Progenitor cell of endocrine pancreas (in vitro differentiated cells): ENCODE results near the gene FLOT2. TPM values are rescaled to one million over a fixed set of nuclear protein-coding genes. Genes with fewer than 3 reads are reported as not detected.

Experiments
- DNase-seq: peaks from one replicate; pipeline ENCODE4 v3.0.0; 2021; ENCODE audit warnings: low spot score; ENCODE audit not compliant: unreplicated experiment
- H3K27ac Mint-ChIP-seq: 2 replicates; pipeline ENCODE4 v1.8.0; 2021; ENCODE audit warnings: mild to moderate bottlenecking, moderate library complexity, mixed read lengths
- H3K27me3 Mint-ChIP-seq: 2 replicates; pipeline ENCODE4 v1.8.0; 2021; ENCODE audit warnings: mixed read lengths
- H3K36me3 Mint-ChIP-seq: 2 replicates; pipeline ENCODE4 v1.8.0; 2022; ENCODE audit warnings: mixed read lengths; ENCODE audit not compliant: insufficient read depth
- H3K4me1 Mint-ChIP-seq: 2 replicates; pipeline ENCODE4 v1.8.0; 2021; ENCODE audit warnings: low read depth, mixed read lengths
- H3K4me3 Mint-ChIP-seq: 2 replicates; pipeline ENCODE4 v1.8.0; 2021; ENCODE audit warnings: low read depth, mild to moderate bottlenecking, moderate library complexity, mixed read lengths
- H3K9me3 Mint-ChIP-seq: 2 replicates; pipeline ENCODE4 v1.8.0; 2021; ENCODE audit warnings: low read depth, mixed read lengths
- total RNA-seq: library from RNA; stranded (reverse); gene quantifications from 2 replicates; pipeline ENCODE4 v1.2.1, GENCODE V29; 2021
- TF ChIP-seq, protein P1 (sequence below): fragments of 200-600 bp; sonication (generic); IDR thresholded peaks from one replicate; pipeline ENCODE4 v1.5.0; 2021; ENCODE audit warnings: antibody characterized with exemption, mild to moderate bottlenecking; ENCODE audit not compliant: unreplicated experiment

FLOT2 gene
- total RNA-seq, 1 donor from 2014 or later = 131 TPM

DNA sequence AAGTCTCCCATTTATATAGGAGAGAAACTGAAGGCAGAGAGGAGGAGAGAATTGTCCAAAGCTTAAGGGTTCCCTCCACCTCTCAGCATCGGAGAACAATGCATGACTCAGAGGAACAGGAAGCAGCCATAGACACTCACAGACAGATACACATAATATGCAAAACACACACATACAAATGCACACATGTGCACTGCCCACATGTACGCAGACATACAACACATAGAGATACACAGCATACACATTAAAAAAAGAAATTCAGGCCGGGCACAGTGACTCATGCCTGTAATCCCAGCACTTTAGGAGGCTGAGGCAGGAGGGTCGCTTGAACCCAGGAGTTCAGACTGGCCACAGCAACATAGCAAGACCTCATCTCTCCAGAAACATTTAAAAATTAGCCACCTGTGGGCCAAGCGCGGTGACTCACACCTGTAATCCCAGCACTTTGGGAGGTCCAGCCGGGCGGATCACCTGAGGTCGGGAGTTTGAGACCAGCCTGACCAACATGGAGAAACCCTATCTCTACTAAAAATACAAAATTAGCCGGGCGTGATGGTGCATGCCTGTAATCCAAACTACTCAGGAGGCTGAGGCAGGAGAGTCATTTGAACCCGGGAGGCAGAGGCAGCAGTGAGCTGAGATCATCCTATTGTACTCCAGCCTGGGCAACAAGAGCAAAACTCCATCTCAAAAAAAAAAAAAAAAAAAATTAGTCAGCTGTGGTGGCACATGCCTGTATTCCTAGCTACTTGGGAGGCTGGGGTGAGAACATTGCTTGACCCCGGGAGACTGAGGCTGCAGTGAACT is 31.4 kb downstream of the FLOT2 start:
- TF ChIP-seq, protein P1, sequence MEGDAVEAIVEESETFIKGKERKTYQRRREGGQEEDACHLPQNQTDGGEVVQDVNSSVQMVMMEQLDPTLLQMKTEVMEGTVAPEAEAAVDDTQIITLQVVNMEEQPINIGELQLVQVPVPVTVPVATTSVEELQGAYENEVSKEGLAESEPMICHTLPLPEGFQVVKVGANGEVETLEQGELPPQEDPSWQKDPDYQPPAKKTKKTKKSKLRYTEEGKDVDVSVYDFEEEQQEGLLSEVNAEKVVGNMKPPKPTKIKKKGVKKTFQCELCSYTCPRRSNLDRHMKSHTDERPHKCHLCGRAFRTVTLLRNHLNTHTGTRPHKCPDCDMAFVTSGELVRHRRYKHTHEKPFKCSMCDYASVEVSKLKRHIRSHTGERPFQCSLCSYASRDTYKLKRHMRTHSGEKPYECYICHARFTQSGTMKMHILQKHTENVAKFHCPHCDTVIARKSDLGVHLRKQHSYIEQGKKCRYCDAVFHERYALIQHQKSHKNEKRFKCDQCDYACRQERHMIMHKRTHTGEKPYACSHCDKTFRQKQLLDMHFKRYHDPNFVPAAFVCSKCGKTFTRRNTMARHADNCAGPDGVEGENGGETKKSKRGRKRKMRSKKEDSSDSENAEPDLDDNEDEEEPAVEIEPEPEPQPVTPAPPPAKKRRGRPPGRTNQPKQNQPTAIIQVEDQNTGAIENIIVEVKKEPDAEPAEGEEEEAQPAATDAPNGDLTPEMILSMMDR = no peak
- H3K27me3 Mint-ChIP-seq = no peaks in the 10 kb centered on the region
- peaks cover 6% of the 10 kb centered on the region for H3K4me1 Mint-ChIP-seq
- H3K27ac Mint-ChIP-seq = no peak overlapping the region
- no peaks in the 10 kb centered on the region for H3K9me3 Mint-ChIP-seq
- no peak for DNase-seq
- peaks cover 2% of the 10 kb centered on the region for H3K36me3 Mint-ChIP-seq
- no peak overlapping the region for H3K4me3 Mint-ChIP-seq

DNA sequence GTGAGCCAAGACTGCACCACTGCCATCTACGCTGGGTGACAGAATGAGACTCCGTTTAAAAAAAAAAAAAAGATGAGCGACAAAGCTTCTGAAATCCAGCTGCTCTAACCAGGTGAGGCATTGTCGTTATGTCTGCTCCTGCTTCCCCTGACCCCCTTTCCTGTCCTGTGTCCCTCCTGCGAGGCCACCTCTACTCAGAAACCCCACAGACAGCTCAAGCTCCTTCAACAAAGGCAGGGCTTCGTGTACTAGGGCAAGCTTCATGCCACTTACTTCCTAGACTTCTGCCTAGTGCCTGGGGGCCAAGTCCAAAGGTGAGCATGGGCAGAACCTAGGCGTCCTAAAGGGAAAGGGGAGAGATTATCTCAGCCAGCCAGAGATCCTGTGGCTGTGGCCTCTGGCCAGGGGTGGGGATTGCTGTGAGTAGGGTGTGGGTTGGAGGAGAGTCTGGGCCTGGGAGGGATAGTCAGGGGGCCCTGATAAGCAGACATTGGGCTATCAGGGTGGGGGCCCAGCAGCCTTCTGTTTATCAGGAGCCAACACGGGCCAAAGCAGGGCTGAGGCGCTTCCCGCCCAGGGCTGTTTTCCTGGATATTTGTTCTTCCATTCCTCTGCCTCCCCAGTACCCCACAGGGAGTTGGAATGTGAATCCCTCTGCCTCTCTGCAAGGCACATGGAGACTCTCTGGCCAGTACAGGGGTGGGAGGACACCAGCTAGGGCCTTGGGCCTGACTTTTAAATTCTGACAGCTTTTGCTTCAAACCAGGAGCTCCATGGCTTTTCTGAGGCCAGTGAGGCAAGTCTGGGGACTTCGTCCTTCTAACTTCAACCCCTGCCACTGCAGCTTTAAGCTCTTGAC is 32.3 kb downstream of the FLOT2 start:
- Mint-ChIP-seq H3K4me1 (peaks cover 6% of the 10 kb centered on the region), H3K4me3 (no peak overlapping the region), H3K27ac (peak overlapping the region; percentile 91), H3K36me3 (peaks cover 4% of the 10 kb centered on the region), H3K27me3 (no peaks in the 10 kb centered on the region), H3K9me3 (no peaks in the 10 kb centered on the region)
- DNase-seq = no peak
- TF ChIP-seq, protein P1 = no peak

DNA sequence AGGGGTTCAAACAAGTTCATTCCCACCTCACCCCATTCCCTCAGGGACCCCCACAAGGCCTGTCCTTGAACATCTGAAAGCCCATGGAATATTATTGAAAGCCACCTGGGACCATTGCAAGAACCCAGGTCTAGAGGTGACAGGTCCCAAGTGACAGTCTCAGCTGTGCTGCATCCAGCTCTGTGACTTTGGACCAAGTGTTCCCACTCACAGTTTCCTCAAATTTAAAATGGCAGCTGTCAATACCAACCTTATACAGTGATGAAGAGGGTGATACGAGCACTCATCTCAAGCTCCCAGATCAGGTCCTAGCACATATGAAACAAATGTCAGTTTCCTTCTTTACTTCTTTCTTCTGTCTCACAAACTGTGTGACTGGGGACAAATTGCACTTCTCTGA is 33.6 kb downstream of the FLOT2 start:
- TF ChIP-seq, protein P1 = no peak
- H3K9me3 Mint-ChIP-seq = no peaks in the 10 kb centered on the region
- DNase-seq = no peak
- H3K36me3 Mint-ChIP-seq = peaks cover 6% of the 10 kb centered on the region
- H3K27ac Mint-ChIP-seq = no peak overlapping the region
- peaks cover 6% of the 10 kb centered on the region for H3K4me1 Mint-ChIP-seq
- H3K4me3 Mint-ChIP-seq = no peak overlapping the region
- H3K27me3 Mint-ChIP-seq = no peaks in the 10 kb centered on the region

GRCh38 chr17:28862561-28862960 is 35.0 kb downstream of the FLOT2 start:
- H3K27ac Mint-ChIP-seq = no peak overlapping the region
- H3K36me3 Mint-ChIP-seq = peaks cover 12% of the 10 kb centered on the region
- no peak for DNase-seq
- no peaks in the 10 kb centered on the region for H3K9me3 Mint-ChIP-seq
- no peak overlapping the region for H3K4me3 Mint-ChIP-seq
- H3K27me3 Mint-ChIP-seq = no peaks in the 10 kb centered on the region
- peaks cover 6% of the 10 kb centered on the region for H3K4me1 Mint-ChIP-seq
- TF ChIP-seq, protein P1 = no peak

DNA sequence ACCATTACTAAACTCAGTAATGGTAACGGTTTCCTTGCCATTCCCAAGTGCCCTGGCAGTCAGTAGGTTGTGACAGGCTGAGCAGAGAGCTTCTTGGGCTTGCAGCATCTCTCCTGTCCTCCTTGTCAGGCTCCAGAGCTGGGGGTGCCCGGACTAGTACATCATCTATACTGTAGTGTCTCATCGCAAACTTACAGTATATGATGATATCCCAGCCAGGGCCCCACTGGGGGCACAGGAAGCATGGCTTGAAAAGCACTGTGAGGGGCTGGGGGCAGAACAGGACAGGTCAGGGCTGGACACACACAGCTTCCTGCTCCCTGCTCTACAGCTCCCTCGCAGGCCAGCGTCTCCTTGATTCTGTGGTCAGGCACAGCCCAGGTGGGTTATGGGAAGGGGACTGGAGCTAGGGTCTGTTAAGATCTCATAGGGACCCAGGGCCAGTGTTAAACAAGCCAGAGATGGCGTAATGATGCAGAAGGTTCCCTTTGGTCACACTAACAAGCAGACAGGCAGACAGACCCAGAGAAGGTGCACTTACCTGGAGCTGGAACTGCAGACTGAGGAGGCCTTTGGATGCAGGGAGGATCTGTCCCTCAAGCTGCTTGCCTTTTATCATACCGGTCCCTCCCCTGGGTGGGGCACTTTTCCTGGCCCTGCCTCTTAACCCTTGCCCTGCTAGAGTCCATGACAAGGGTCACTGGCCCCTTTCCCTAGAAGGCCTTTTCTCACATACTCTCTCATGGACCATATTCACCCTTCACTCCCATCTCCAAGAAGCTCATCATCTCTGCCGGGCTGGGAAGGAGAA is 35.9 kb downstream of the FLOT2 start:
- Mint-ChIP-seq H3K9me3 (no peaks in the 10 kb centered on the region), H3K36me3 (peaks cover 12% of the 10 kb centered on the region), H3K27me3 (no peaks in the 10 kb centered on the region), H3K27ac (no peak overlapping the region), H3K4me3 (no peak overlapping the region), H3K4me1 (peaks cover 6% of the 10 kb centered on the region)
- TF ChIP-seq, protein P1 = no peak
- DNase-seq = no peak
